GM21786 (cell line): Measurements from ENCODE around the gene PFDN2.

Source experiments
- ATAC-seq: cut with Tn5 transposase; IDR thresholded peaks from one replicate; pipeline ENCODE4 v1.9.1; 2021; ENCODE audit not compliant: unreplicated experiment

Gene PFDN2

DNA sequence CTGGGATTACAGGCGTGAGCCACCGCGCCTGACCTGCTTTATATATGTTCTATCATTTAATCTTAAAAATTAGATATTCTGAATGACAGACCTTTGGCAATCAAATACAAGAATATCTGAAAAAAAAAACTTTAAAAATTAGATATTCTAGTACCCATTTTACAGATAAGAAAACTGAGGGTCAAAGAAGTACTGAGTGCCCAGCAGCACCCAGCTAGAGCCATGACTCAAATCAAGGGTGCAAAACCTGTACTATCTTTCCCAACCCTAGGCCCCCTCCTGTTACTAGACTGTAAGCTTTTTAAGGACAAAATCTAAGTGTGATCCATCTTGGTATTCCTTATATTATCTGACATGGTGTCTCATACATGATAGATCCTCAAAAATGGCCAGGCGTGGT lies 56.4 kb downstream of the PFDN2 start:
- ATAC-seq, result no peak

DNA sequence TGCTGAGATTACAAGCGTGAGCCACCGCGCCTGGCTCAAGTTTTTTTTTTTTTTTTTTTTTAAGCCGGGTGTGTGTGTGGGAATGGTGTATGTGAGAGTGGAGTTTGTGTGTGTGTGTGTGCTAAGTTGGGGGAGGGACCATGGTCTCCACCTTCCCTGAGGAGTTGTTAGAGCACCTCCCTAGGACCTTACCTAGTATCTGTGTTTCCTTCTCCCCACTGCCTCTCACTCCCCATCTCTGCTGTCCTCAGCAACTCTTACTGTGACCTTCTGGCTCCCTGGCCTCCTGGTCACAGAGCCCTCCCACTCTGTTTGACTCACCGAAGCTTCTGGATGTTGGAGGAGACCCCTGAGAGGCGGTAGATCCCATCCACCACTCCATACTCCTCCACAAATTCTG lies 58.5 kb downstream of the PFDN2 start:
- no peak for ATAC-seq

DNA sequence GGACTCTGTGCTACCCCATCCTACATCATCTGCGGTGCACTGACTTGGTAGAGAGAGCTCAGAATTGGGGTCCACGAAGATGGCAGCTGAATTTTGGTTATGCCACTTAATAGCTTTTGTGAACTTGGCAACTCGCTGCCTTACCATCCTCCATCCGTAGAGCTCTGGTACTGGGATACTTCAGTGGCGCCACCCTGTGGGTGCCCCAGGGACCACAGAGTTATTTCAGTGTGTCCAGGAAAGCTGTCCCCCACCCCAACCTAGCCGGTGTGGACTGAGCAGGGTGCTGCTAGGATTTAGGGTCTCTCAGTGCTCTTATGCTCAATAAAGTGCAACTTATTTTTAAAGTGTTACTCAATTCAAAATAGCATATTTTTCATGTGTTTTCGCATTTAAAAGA lies 63.0 kb downstream of the PFDN2 start:
- ATAC-seq, result no peak

DNA sequence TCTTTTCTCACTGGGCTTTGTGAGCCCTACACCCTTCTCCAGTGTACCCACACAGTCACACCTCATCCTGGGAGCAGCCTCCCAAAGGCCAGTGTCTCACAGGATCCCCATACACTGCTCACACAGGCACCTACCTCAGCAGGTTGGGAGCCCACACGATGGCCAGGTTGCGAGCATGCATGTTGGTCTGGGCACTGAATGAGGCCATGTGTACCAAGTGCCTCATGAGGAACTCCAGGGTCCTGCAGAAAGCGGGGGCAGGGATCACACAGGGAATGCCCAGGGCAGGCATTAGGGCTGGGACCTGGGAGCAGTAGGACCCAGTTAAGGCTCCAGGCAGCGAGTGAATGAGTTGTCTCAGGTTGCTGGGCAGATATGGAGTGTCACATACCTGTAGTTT lies 63.6 kb downstream of the PFDN2 start:
- ATAC-seq, result no peak

DNA sequence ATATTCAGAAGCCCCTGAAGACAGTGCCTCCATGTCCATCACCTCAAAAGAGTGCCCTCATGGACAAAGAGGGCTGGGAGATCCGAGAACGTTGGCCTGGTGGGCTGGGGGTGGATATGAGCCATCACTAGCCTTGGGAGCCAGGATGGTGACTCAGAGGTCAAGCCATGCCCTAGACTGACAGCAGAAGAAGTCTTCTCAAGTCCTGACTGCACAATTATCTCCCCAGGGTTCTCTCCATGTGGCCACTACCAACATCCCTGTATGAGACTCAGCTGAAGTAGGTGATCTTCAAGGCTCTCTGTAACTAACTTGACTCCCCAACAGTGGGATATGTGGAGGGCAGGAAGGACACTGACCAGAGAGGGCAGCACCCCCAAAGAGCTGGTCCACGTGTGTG lies 64.9 kb downstream of the PFDN2 start:
- ATAC-seq, result no peak

DNA sequence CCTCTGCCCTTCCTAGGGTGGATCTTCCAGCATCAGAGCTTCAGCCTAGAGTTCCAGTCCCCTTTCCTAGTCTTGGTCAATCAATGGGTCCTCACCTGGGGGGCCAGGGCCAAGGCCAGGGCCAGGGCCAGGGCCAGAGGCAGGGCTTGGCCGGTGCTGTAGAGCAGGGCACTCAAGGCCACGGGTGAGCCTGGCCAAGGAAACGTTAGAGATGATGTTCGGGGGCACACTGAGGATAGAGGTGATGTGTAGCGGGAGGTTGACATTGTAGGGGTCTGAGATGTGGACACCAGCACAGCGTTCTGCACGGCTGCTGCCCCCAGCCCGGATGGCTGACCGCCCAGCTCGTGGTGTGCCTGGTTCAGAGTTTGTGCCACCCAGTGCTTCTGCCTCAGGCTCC lies 66.6 kb downstream of the PFDN2 start:
- ATAC-seq, result no peak
